HepG2 (cell line): ENCODE results near the gene INO80B. TPM values are rescaled to one million over a fixed set of nuclear protein-coding genes. Genes with fewer than 3 reads are reported as not detected.

Source experiments
- ATF2 ChIP-seq: sonication (generic); formaldehyde crosslinking; IDR thresholded peaks from 2 replicates; pipeline ENCODE4 v1.4.0; 2020; ENCODE audit warnings: missing genetic modification reagents
- ATM ChIP-seq: fragments of 450-650 bp; IDR thresholded peaks from 2 replicates; pipeline ENCODE4 v1.7.1; 2017; ENCODE audit warnings: mild to moderate bottlenecking, borderline replicate concordance
- BCL3 ChIP-seq: sonication (generic); formaldehyde crosslinking; IDR thresholded peaks from 2 replicates; pipeline ENCODE4 v1.5.1; 2020; ENCODE audit warnings: mild to moderate bottlenecking, missing genetic modification reagents, moderate library complexity
- HNF4G ChIP-seq, 2 experiments: sonication (generic) in 1 of 2; formaldehyde crosslinking in 1 of 2; IDR thresholded peaks; 2 replicates each; pipeline versions ENCODE4 v1.4.0 to v1.6.1; 2011 to 2020; ENCODE audit warnings: borderline replicate concordance in 2 of 2, low read depth in 2 of 2, mild to moderate bottlenecking in 2 of 2, low read length in 1 of 2, missing genetic modification reagents in 1 of 2, moderate library complexity in 1 of 2
- KAT2B ChIP-seq: fragments of 150-350 bp; IDR thresholded peaks from 2 replicates; pipeline ENCODE4 v1.6.1; 2014; ENCODE audit warnings: low read depth, low read length, borderline replicate concordance
- MLX ChIP-seq: IDR thresholded peaks from 2 replicates; pipeline ENCODE4 v1.6.1; 2016
- MTERF4 ChIP-seq: sonication (generic); formaldehyde crosslinking; IDR thresholded peaks from 2 replicates; pipeline ENCODE4 v1.8.0; 2023; ENCODE audit warnings: mild to moderate bottlenecking, missing genetic modification reagents
- MTF2 ChIP-seq: sonication (generic); formaldehyde crosslinking; IDR thresholded peaks from 2 replicates; pipeline ENCODE4 v1.5.0; 2020; ENCODE audit warnings: missing genetic modification reagents, borderline replicate concordance
- NRL ChIP-seq: sonication (generic); formaldehyde crosslinking; IDR thresholded peaks from 2 replicates; pipeline ENCODE4 v1.5.0; 2020; ENCODE audit warnings: missing genetic modification reagents, mild to moderate bottlenecking, moderate library complexity, borderline replicate concordance
- PPARG ChIP-seq: conservative IDR thresholded peaks from 2 replicates; pipeline ENCODE4 v1.6.1; 2016; ENCODE audit warnings: missing biosample characterization, missing genetic modification reagents
- SETDB1 ChIP-seq: sonication (generic); formaldehyde crosslinking; IDR thresholded peaks from 2 replicates; pipeline ENCODE4 v1.5.1; 2020; ENCODE audit warnings: missing genetic modification reagents, mild to moderate bottlenecking, borderline replicate concordance
- STAG1 ChIP-seq: sonication (generic); formaldehyde crosslinking; IDR thresholded peaks from 2 replicates; pipeline ENCODE4 v1.4.0; 2020; ENCODE audit warnings: missing genetic modification reagents
- ZNF407 ChIP-seq: sonication (generic); formaldehyde crosslinking; IDR thresholded peaks from one replicate; pipeline ENCODE4 v1.5.1; 2020; ENCODE audit warnings: mild to moderate bottlenecking, missing genetic modification reagents; ENCODE audit errors: not compliant biosample characterization
- ZNF580 ChIP-seq: IDR thresholded peaks from 2 replicates; pipeline ENCODE4 v1.6.1; 2016; ENCODE audit warnings: low read depth, borderline replicate concordance
- polyA plus RNA-seq, 8 experiments: library from polyadenylated mRNA; depleted of rRNA in 3 of 8; stranded (reverse) in 7 of 8; unstranded in 1 of 8; fragments of >200 nt; fragmentation: Illumina TruSeq in 4 of 8; extraction: Trizol in 4 of 8; gene quantifications; 2 replicates each; pipeline versions ENCODE4 v1.2.1 to v1.2.3, GENCODE V29; 2011 to 2016; ENCODE audit warnings: low read depth in 4 of 8, missing spikeins in 1 of 8, mixed read lengths in 1 of 8; ENCODE audit not compliant: insufficient read depth in 1 of 8
- total RNA-seq, 5 experiments: library from RNA; depleted of rRNA; stranded (reverse); fragments of >200 nt; fragmentation: Illumina TruSeq; extraction: Trizol; gene quantifications; 2 replicates each; pipeline ENCODE4 v1.2.3, GENCODE V29; 2016; ENCODE audit warnings: low read depth in 1 of 5

The INO80B gene
- total and polyA plus RNA-seq, 2 of the 13 experiments (the other 11 are each of a cell fraction or from before 2014, with no cell fraction given): 6.2 to 14.5 TPM

GRCh38 chr2:74496997-74497776 lies 42.3 kb downstream of the INO80B start (continued):
- TF ChIP-seq ZNF407 (CRISPR knock-in tag) (no peak), ATM (no peak), ZNF580 (CRISPR knock-in tag) (no peak), MTERF4 (CRISPR knock-in tag) (peak; percentile 54; the same call in 1 of the 2 replicates), STAG1 (CRISPR knock-in tag) (no peak), PPARG (CRISPR knock-in tag) (peak; percentile 75), MLX (CRISPR knock-in tag) (no peak), MTF2 (no peak), BCL3 (no peak), ATF2 (CRISPR knock-in tag) (peak; percentile 31; the same call in 1 of the 2 replicates), NRL (CRISPR knock-in tag) (no peak), SETDB1 (CRISPR knock-in tag) (no peak), KAT2B (no peak), HNF4G (IDR thresholded peaks at IDR 0.05; ENCODE audit: borderline replicate concordance, low read depth, low read length) (peak; percentile 66; the same call in 1 of the 2 replicates), HNF4G (CRISPR knock-in tag; IDR thresholded peaks at IDR 0.05; ENCODE audit: borderline replicate concordance, low read depth) (0 out of 2 replicates have a peak, but pooled peaks have one; percentile 50)
